Astrocyte of the hippocampus (primary cell): Measurements from ENCODE around the gene PFDN6.

Source experiments
- DNase-seq: peaks from one replicate; pipeline ENCODE4 v3.0.0; 2011; ENCODE audit warnings: low read depth, low spot score

The PFDN6 gene

DNA sequence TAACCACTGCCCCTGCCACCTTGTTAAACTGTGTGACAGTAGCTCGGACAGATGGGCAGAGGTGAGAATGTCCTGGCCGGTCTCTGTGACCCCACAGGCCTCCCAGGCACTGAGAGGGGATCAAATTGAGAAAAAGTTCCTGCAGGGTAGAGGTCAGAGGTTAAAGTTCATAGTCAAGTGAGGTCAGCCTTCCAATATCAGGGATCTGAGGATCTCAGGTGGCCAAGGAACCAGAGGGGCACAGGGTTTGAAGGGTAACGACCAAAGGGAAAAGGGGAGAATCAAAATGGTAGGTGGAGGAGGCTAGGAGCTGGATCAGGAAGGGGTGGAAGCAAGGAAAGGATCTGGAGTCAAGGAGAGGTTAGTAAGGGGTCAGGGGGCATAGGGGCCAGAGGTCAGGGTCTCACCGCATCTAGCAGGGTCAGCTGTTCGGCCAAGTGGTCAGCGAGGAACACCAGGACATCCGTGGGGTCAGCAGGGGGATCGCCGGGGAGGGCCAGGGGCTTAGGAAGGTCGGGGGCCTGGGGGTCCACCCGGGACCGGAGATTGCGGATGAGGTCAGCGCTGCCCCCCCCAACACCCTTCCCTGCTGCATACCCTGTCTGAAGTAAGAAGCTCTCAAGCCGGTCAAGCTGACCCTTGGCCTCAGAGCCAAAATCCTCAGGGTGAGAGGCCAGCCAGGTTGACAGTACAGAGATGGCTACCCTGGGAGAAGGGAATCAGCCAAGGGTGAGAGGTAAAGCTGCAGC lies 6.4 kb downstream of the PFDN6 start:
- DNase-seq: no peak

DNA sequence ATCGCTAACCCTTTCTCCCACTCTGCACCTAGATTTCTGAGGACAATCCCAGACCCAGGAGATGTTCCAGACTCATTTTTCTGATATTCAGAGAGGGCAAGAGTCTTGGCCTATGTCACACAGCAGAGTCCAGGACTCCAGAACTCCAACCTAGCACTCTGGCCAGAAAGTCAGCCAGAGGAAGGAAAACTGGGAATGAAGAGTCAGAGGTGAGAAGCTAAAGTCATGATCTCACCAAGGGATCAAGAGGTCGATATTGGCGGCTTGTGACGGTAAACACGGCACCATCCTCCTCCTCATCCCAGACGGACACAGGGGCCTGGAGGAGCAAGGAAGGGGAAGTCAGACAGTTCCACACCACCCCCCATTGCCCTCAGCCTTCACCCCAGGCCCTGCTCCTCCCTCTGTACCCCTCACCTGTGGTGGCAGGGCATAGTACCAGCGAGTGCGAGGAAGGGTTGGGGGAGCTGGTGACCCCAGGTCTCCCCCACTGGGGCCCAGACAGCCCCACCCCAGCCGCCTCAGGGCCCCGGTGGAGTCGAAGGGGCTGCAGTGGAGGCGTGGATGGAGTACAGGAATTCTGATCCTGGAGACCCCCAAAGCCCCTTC lies 7.5 kb downstream of the PFDN6 start:
- DNase-seq: no peak

DNA sequence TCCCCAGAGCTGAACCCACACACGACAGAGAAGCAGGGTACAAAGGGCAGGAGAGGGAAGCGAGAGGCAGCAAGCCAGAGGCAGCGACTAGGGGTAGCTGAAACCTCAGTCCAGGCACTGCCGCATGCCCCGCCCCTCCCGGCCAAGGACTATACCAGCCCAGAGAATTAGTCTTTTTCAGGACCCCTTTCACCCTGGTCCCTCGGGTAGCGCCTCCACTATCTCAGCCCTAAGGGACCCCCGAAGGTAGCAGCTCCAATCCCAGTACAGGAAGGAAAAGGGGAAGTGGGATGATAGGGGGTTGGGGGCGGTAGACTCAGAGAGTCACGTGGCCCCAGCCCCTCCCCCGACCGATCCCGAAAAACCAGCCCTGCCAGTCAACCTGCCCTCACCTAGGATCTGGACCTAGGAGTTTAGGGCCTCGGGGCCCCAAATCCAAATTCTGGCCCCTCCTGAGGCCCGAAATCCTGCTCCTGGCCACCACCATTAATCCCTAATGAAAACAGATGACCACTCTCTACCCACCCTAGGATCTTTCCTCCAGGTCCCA lies 8.1 kb downstream of the PFDN6 start:
- peak; percentile 53 for DNase-seq

DNA sequence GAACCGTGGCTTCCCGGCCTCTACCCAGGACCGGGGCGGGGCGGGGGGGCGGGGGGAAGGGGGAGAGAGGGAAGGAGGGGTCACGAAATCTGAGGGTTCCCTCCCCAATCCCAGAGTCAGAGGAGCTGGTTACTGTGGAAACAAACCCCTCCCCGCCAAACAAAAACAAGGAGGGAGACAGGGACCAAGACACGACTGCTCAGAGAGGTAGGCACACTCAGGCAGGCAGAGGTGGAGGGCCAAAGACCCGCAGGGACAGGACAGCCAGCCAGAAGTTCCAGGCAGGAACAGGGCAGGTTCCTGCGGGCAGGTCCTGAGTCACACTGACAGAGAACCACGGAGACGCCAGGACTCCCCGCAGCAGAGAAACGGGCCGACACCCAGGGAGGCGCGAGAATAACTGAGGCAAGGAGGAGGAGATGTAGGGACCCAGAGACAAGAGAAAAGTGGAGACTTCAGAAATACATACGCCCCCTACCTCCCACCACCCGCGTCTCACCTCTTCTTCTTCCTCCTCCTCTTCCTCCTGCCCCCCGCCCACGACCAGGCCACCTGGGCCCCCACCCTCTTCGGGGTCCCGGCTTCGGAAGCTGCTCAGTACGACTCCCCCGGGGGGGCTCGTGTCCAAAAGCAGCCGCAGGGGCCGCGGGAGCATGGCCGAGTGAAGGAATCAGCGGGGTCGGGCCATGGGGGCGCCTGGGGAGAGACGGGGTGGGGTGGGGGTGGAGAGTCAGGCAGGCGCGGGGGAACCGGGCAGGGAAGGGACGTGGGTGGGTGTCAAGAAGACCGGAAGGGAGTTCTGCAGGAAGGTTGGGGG lies 8.8 kb downstream of the PFDN6 start:
- peak; percentile 79 for DNase-seq

DNA sequence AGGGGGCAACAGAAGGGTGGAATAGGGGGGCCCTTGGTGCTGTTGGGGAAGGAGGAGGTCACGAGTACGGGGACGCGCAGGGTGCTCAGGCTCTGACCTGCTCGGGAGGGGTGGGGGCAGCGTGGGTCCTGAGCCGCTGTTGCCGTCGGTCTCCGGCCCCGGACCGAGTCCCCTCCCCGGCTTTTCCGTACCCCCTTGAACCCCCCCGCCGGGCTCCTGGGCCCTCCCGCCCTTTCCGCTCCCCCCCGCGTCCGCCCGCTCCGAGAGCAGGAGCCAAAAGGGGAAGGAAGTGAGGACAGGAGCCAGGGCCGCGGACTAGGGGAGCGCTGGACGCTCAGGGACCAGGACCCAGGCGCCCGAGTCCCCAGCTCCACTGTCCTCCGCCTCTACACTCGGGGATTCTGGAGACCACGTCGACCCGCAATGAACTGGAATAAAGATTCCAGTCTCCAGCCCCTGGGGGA lies 9.4 kb downstream of the PFDN6 start, which contains the start of gene RGL2:
TSS of gene RGL2 (minus strand) at position 170 of the 464 bp plus-strand sequence. CDS start 332 bp downstream, outside the sequence.
- DNase-seq: peak; percentile 80

DNA sequence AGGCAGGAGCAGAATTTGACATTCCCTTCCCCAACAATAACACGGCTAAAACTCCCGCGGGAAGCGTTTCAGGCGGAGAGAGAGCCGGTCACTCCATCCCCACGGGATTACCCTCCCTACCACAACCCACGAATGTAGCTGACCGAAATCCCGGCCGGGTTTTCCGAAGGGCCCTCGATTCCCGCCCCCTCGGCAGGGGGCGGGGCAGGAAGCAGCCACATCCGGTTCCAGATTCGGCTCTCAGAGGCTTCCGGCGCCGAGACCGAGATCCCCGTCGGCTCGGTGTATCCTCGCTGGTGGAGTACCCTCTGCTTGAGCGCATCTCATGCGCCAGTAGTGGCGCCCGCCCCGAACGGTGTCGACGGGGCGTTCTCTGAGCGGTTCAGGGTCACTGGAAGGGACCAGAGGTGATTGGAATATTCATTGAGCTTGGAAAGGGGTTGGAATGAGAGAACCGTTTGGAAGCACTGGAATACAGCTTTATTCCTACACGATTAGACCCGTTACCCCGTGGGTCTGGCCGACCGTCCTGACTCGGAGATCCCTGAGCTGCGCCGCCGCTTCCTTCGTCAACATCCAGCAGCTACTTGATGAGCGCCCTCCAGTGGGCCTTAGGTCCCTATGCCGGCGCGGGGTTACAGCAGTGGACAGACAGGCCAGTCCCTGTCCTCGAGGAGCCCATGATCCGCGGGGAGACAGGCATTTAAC lies 10.0 kb downstream of the PFDN6 start:
- DNase-seq: peak; percentile 97

DNA sequence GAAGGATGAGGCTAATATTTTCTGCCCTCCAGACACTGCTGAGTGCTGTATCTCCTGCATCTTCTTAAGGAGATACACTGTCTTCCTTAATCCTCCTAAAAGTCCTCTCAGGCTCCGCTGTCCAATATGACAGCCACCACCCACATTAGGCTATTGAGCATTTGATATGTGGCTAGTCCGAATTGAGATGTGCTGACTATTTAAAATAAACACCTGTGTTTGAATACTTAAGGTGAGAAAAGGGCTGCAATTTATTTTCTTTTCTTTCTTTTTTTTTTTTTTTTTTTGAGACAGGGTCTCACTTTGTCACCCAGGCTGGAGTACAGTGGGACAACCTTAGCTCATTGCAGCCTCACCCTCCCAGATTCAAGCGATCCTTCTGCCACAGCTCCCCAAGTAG lies 12.5 kb downstream of the PFDN6 start:
- DNase-seq: no peak

DNA sequence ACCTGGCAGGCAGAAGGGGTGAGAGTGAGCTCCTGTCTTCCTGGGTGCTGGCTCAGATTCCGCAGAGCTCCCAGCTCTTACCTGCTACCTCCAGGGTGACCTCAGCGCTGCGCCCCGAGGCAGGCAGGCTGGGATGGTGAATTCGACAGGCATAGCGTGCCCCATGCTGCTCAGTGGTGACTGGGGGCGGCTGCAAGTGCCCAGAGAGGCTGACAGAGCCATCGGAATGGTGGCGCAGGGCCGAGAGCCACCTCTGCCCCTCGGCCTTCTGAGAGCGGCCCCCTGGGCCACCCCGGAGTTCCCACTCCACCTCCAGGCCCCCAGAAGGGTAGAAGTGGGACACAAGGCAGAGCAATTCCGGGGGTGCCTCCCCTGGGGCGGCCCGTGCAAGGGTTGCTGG lies 14.8 kb downstream of the PFDN6 start:
- DNase-seq: no peak

DNA sequence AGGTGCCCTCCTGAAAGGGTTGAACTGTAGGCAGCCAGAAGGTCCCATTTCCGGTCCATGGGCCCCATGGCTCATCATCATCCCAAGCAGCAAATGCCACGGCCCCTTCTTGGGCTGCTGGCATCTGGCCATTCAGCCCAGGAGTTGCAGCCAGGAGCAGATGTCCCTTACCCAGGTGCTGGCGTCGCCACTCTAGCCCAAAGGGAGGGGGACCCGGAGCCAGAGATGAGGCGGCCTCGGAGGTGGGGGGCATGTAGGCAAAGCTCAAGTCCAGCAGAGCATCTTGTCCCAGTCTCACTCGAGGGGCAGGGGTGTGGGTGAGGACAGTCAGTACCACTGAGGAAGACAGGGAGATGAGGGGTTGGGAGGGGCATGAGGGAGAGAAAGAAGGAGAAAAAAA lies 15.7 kb downstream of the PFDN6 start:
- no peak for DNase-seq

DNA sequence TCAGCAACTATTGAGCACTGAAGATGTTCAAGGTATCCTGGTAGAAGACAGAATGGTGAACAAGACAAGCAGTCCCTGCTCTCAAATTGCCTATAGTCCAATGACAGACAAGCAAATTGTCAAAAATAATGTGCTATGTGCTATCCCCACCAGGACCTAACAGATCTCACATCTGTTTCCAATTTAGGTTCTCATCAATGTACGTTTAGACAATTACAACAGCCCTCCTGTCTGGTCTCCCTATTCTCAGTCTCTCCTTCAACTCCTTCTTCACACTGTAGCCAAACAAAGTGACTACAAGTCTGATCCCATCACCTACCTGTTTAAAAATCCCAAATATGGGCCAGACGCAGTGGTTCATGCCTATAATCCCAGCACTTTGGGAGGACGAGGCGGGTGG lies 17.0 kb downstream of the PFDN6 start:
- DNase-seq: no peak

DNA sequence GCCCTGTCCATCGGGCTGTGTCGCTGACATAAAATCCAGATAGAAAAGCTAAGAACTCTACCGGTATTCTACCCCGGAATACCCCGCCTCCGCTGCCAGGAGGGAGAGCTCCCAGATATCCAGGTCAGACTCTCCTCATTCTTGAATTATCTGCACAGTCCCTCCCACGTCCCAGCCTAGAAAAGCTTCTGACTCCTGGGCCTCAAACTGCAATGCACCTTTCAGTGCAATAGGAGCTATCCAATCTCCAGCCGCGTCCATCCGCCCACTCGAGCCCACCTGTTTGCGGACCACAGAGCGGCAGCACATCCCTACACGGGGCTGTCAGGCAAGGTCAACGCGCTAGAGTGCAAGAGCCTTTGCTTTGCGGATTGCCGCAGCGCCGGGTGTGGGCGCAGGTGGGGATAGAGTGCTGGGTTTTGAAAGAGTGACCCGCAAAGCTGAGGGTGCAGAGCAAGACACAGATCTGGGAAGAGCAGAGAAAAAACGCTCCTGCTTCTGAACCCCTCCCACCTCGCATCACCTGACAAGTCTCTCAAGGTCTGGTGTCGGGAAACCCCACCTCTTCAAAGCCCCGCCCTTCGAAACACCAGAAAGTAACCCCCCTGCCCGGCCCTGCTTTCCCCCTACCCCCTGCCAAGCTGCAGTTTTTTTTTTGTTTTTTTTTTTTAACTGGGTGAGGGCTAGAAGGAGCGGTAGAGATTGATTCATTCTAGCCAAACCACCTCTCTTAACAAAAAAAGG lies 23.1 kb downstream of the PFDN6 start:
- DNase-seq: peak; percentile 83

DNA sequence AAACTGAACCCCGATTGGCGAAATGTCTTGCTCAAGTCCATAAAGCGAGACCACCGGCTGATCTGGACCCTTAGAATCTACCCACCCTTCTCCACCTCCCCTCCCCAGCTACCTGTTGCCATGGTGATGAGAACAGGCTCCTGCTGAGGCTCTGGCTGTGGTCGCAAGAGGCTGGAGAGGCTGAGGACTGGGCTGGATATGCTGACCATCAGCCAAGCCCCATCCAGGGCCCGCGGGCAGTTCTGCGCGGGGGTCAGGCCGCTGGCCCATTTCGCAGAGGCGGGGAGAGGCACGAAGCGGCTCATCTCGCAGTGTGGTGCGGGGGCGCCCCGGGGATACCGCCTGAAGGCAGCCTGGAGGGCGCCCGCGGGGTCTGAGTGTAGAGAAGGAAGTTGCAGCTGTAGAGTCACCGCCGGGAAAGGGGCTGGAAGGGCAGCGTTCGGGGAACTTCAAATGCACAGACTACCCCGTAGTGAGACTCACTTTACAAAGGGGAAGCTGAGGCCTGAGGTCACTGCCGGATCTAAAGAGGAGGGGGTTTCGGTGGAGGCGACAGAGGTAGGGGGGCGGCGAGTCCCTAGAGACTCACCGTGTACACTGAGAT lies 23.8 kb downstream of the PFDN6 start:
- peak; percentile 65 for DNase-seq

DNA sequence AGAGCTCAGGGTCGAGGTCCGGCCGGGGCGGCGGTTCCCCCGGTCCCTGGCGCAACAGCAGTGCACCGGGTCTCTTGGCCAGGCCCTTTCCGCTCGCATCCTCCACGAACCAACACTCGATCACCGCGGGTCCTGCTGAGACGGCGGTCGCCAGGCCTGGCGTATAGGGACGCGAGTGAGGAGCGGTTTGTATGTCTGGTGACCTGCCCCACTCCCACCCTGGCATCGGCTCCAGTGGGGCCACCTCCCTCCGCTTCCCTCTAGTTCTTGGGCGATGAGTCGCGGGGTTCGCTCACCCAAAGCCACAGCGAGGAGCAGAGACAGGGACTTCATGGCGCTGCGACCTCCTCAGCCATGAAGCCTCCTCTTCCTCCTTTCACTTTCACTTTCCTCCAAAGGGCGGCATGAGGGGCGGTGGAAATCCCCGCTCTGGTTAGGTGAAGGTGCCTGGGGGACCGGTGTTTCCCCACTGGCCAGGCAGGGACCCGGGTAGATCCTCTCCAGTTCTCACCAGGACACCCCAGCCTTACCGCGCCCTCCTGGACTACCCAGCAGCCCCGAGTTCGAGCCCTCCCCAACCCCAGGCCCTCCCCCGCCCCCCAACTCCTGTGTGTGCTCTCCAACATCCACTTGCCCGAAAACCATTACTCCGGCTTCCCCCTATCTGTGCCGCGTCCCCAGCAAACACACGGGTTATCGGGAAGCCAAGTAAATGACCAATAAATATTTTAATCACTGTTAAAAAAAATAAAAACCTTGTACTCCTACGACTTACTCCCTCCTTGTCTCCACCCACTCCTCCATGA lies 24.5 kb downstream of the PFDN6 start, which contains the start of gene TAPBP:
TSS of gene TAPBP (minus strand) at position 370 of the 806 bp plus-strand sequence. CDS start at position 333, 37 bp downstream.
- peak; percentile 81 for DNase-seq

DNA sequence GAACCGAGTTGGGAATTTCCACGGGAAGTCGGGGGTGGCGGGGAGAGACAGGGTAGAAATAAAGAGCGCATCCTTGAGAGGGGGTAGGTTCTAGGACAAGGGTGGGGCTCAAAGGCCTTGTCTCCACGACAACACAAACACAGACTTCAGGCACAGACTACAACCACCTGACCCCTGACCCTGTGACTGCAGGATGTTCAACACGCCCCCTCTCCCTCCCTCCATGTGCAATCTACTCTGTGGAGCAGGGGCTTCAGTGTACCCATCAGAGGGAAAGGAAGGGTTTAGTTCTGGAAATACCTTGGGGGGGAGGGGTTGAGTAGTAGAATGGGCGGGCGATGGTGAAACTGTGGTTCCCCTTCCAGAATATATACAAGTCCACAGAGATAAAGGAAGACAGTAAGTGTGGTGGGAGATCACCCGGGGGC lies 25.1 kb downstream of the PFDN6 start:
- DNase-seq: peak; percentile 68

DNA sequence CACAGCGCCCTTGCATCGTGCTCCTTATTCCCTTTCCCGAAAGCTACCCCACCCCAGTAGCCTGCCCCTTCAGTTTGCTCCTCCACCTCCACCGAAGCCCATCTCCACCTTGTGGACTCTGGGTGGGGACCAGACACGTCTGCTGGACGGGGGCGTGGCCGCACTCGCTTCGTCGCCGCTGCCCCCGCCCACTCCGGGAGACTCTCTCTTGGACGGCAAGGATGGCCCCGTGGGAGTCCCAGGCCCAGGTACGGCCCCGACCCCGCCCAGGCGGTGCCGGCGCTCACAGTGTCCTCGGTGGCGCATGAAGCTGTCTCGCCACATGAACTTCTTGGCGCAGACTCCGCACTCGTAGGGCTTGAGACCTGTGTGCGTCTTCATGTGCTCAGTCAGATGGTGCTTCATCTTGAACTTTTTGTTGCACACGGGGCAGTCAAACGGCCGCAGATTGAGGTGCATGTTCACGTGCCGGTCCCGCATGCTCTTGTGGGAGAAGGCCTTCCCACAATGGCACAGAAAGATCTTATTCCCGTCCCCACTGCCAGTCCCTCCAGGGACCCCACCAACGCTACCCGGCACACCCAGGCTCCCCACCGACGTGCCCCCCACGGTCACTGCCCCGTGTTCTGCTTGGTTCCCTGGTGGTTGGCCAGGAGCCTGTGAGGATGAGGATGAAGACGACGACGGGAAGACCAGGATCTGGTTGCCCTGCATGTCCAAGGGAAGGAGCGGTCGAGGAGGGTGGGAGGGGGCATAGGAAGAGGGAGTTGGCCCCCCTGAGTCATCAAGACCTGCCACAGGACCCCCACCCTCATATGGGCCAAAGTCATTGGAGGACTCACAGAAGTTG lies 25.8 kb downstream of the PFDN6 start:
- no peak for DNase-seq

DNA sequence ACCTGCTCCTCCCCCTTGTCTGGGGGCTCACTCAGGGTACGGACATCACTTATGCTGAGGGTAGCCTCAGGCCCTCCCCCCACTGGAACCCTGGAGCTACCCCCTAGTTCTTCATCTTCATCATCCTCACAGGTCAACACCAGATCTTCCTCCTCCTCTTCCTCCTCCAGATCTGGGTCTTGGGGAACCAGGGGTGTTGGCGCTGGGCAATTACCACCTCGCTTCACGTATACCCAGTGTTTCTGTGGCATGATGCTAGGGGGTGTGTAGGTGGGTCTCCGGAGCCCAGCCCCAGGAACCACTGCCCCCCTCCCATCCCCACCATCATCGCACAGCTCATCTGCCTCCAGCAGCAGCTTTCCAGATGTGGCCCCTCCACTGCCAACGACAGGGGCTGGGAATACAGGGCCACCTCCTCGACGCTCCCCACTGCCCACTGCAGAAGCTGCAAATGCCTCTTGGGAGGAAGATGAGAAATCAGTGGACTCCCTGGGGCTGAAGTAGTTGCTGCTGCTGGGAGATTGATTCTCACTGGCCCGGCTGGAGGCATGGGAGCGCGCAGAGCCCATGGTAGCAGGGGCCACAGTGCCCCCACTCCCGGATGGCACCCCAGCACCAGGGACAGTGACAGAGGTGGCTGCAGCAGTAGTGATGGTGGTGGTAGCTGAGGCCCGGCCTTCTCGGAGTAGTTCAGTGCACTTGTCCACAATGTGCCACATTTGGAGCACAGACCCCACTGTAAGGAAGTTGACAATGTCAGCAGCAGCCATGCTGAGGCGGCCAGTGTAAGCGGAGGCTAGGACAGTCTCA lies 26.6 kb downstream of the PFDN6 start:
- DNase-seq: no peak

DNA sequence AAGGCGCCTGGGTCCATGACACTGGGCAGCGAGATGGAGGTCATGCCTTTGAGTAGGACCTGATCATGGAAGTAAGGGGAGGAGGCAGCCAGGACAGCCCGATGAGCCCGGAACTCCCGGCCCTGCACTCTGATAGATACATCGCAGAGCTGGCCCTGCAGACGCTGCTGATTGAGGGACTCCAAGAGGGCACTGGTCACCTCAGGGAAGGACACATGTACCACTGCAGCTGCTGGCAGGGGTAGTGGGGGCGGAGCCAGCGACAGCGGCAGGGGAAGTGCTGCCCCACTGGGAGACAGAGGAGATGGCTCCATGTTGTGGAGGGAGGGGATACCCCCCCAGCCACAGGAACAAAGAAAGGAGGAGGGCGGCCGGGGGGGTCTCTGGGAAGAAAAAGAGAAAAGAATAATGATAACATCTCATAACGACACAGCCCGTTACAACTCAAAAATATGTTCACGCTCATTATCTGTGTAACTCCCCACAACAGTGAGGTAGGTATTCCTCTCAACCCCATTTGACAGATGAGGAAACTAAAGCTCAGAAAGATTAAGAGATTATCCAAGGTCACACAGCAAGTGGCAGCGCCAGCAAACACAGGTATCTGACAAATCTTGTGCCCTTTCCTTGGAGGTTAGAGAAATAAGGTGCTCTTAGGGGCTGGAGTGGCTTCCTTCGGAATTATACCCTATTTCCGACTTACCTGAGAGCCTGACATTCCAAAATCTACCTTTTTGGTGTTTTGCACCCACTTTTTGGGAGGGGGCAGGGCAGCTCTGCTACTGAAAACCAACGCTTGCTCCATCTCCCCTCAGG lies 27.4 kb downstream of the PFDN6 start:
- DNase-seq: no peak
